Coronary artery (tissue), 2 donors: Measurements from ENCODE around the gene WSB1.
"Not testable (repeated sequence)": the region's sequence is repeated elsewhere in the genome, so short reads cannot be mapped to it uniquely, and the experiment has no call there.

Source experiments
- DNase-seq: peaks from one replicate; pipeline ENCODE4 v3.0.0-alpha.2; 2017; ENCODE audit warnings: low spot score
- H3K27ac ChIP-seq, 2 donors: fragments of 200-600 bp; sonication (generic); one replicate each; pipeline ENCODE4 v1.5.1; 2016 to 2019
- H3K4me3 ChIP-seq: fragments of 200-600 bp; sonication (generic); 2 replicates; pipeline ENCODE4 v1.5.1; 2016; ENCODE audit warnings: mild to moderate bottlenecking, moderate library complexity
- CTCF ChIP-seq: fragments of 200-600 bp; sonication (generic); IDR thresholded peaks from one replicate; pipeline ENCODE4 v1.5.1; 2019; ENCODE audit warnings: antibody characterized with exemption

The WSB1 gene

GRCh38 chr17:27327871-27328270, 34.0 kb downstream of the WSB1 start:
- peak; percentile 8 for DNase-seq

GRCh38 chr17:27328686-27329085, 34.8 kb downstream of the WSB1 start:
- H3K4me3 ChIP-seq, H3K27ac ChIP-seq: not testable (repeated sequence)
- peak; percentile 8 for DNase-seq

More at GRCh38 chr17:27327871-27328270, 34.0 kb downstream of the WSB1 start:
- H3K4me3 ChIP-seq, result no peak overlapping the region
- no peak overlapping the region for H3K27ac ChIP-seq
- TF ChIP-seq CTCF, result no peak

GRCh38 chr17:27329146-27329805, 35.4 kb downstream of the WSB1 start:
- peak; percentile 62 for DNase-seq
- H3K27ac ChIP-seq, result no peak overlapping the region
- no peak for TF ChIP-seq CTCF
- H3K4me3 ChIP-seq, result no peak overlapping the region

- peak overlapping the region; percentile 92 to 94 for H3K27ac ChIP-seq
- H3K4me3 ChIP-seq, result peak overlapping the region; percentile 69
- DNase-seq, result no peak
- no peak for TF ChIP-seq CTCF
Observed at GRCh38 chr17:27332047-27332393, 38.1 kb downstream of the WSB1 start.

- H3K4me3 ChIP-seq, result peak overlapping the region; percentile 69
- peak; percentile 76 for TF ChIP-seq CTCF
- peak; percentile 100 for DNase-seq
- H3K27ac ChIP-seq, result peak overlapping the region; percentile 92 to 94
Observed at GRCh38 chr17:27332485-27333409, 38.8 kb downstream of the WSB1 start.

- DNase-seq, result peak; percentile 76
- H3K4me3 ChIP-seq, result peak overlapping the region; percentile 69
- TF ChIP-seq CTCF, result no peak
- H3K27ac ChIP-seq, result peak overlapping the region; percentile 92 to 94
Observed at GRCh38 chr17:27333410-27333980, 39.6 kb downstream of the WSB1 start.

- H3K27ac ChIP-seq, result peak overlapping the region in 1 of 2 donors; percentile 36
- TF ChIP-seq CTCF, result no peak
- no peak for DNase-seq
- no peak overlapping the region for H3K4me3 ChIP-seq
Observed at GRCh38 chr17:27336184-27336583, 42.3 kb downstream of the WSB1 start.
